Right lobe of liver (tissue), 4 donors: ENCODE data around the gene MREG.

ENCODE experiments used
- CTCF ChIP-seq, 4 donors: fragments of 200-600 bp in 3 of 4; fragments of 450-650 bp in 1 of 4; IDR thresholded peaks; one replicate each; pipeline versions ENCODE4 v1.5.1 to v1.8.0; 2016 to 2022; ENCODE audit warnings: antibody characterized with exemption in 4 of 4, mild to moderate bottlenecking in 2 of 4
- POLR2A ChIP-seq: fragments of 450-650 bp; IDR thresholded peaks from one replicate; pipeline ENCODE4 v1.6.1; 2017; ENCODE audit warnings: antibody characterized with exemption, mild to moderate bottlenecking
- donor health status: DM: no; HTN: no; CAD: no.
- donor health status: DM: no; HTN: no; CAD: no.
- donor health status: DM: no; HTN: yes; CAD: no.

GRCh38 chr2:215966274-215966673, 47.1 kb downstream of the MREG start:
- no peak for TF ChIP-seq POLR2A
- TF ChIP-seq CTCF (IDR thresholded peaks at IDR 0.05) = no peak
